IMR-90 (cell line): ENCODE data around the gene S1PR2. TPM values are rescaled to one million over a fixed set of nuclear protein-coding genes. Genes with fewer than 3 reads are reported as not detected.

Source experiments
- ATAC-seq: fragments of 200-7000 bp; cut with Tn5 transposase; 2 replicates; pipeline ENCODE4 v1.9.1; 2020; ENCODE audit warnings: low read depth, mild to moderate bottlenecking, moderate library complexity
- BruUV-seq: library from RNA; stranded (reverse); fragments of 400-500 nt; replicated peaks from 2 replicates; lab custom pipeline; 2021; lab: Mats Ljungman, UMichigan
- CTCF ChIA-PET: fragments of 300-600 bp; formaldehyde crosslinking; extraction: SDS; loops from one replicate; lab custom pipeline; 2021; ENCODE audit warnings: antibody characterized with exemption; lab: Yijun Ruan, JAX
- POLR2A ChIA-PET: fragments of 300-600 bp; sonication (Branson Sonifier 250); formaldehyde crosslinking; loops from one replicate; lab custom pipeline; 2022; ENCODE audit warnings: antibody characterized with exemption; ENCODE audit not compliant: unreplicated experiment; lab: Charles Lee
- DNase-seq: peaks from one replicate; pipeline ENCODE4 v3.0.0; 2013
- H2AFZ ChIP-seq: replicated peaks from 2 replicates; pipeline ENCODE3; 2013; ENCODE audit warnings: low read length, mild to moderate bottlenecking; ENCODE audit not compliant: poor library complexity
- H2AK5ac ChIP-seq: 2 replicates; pipeline ENCODE4 v1.6.1; 2013; ENCODE audit warnings: low read depth, low read length, inconsistent platforms
- H2AK9ac ChIP-seq: replicated peaks from 2 replicates; pipeline ENCODE3; 2013; ENCODE audit warnings: mild to moderate bottlenecking, low read depth, low read length, moderate library complexity; ENCODE audit not compliant: poor library complexity
- H2BK120ac ChIP-seq: 2 replicates; pipeline ENCODE4 v1.6.1; 2013; ENCODE audit warnings: low read depth, low read length, inconsistent platforms
- H2BK15ac ChIP-seq: 3 replicates; pipeline ENCODE4 v1.6.1; 2013; ENCODE audit warnings: low read depth, low read length, inconsistent platforms
- H2BK20ac ChIP-seq: 2 replicates; pipeline ENCODE4 v1.6.1; 2013; ENCODE audit warnings: low read depth, mild to moderate bottlenecking, inconsistent platforms, low read length, moderate library complexity
- H2BK5ac ChIP-seq: 2 replicates; pipeline ENCODE4 v1.6.1; 2013; ENCODE audit warnings: mild to moderate bottlenecking, low read depth, low read length, inconsistent platforms; ENCODE audit not compliant: poor library complexity, severe bottlenecking
- H3K14ac ChIP-seq: replicated peaks from 2 replicates; pipeline ENCODE4 v1.6.1; 2013; ENCODE audit warnings: low read depth, low read length, inconsistent platforms
- H3K18ac ChIP-seq: 2 replicates; pipeline ENCODE4 v1.6.1; 2013; ENCODE audit warnings: low read depth, low read length, control low read depth
- H3K23ac ChIP-seq: 2 replicates; pipeline ENCODE4 v1.6.1; 2013; ENCODE audit warnings: low read depth, low read length, inconsistent platforms
- H3K27ac ChIP-seq: 2 replicates; pipeline ENCODE4 v1.5.1; 2013; ENCODE audit warnings: mild to moderate bottlenecking, control low read depth, low read length; ENCODE audit not compliant: insufficient read depth
- H3K27me3 ChIP-seq: 2 replicates; pipeline ENCODE4 v1.6.1; 2013; ENCODE audit warnings: low read length; ENCODE audit not compliant: control insufficient read depth, insufficient read depth
- H3K36me3 ChIP-seq: 2 replicates; pipeline ENCODE4 v1.6.1; 2013; ENCODE audit warnings: low read length, mixed read lengths; ENCODE audit not compliant: control insufficient read depth, insufficient read depth
- H3K4ac ChIP-seq: 2 replicates; pipeline ENCODE4 v1.6.1; 2013; ENCODE audit warnings: low read depth, low read length, inconsistent platforms
- H3K4me1 ChIP-seq: 2 replicates; pipeline ENCODE4 v1.6.1; 2013; ENCODE audit warnings: low read length, mixed read lengths; ENCODE audit not compliant: control insufficient read depth, insufficient read depth
- H3K4me2 ChIP-seq: 2 replicates; pipeline ENCODE4 v1.6.1; 2013; ENCODE audit warnings: low read depth, mild to moderate bottlenecking, control low read depth, low read length, moderate library complexity
- H3K4me3 ChIP-seq: 2 replicates; pipeline ENCODE4 v1.5.1; 2013; ENCODE audit warnings: low read depth, mild to moderate bottlenecking, control low read depth, low read length, moderate library complexity; ENCODE audit not compliant: insufficient read depth
- H3K56ac ChIP-seq: 2 replicates; pipeline ENCODE4 v1.6.1; 2013; ENCODE audit warnings: low read length, inconsistent platforms; ENCODE audit not compliant: insufficient read depth; ENCODE audit errors: extremely low read depth
- H3K79me1 ChIP-seq, 2 experiments: 2 replicates each; pipeline ENCODE4 v1.6.1; 2013; ENCODE audit warnings: low read length in 2 of 2, inconsistent platforms in 1 of 2, low read depth in 1 of 2
- H3K9ac ChIP-seq: 2 replicates; pipeline ENCODE4 v1.6.1; 2013; ENCODE audit warnings: low read depth, low read length, control low read depth
- H3K9me1 ChIP-seq: 2 replicates; pipeline ENCODE4 v1.6.1; 2013; ENCODE audit warnings: low read length, inconsistent platforms; ENCODE audit not compliant: insufficient read depth
- H3K9me3 ChIP-seq: 2 replicates; pipeline ENCODE4 v1.6.1; 2013; ENCODE audit warnings: low read length; ENCODE audit not compliant: control insufficient read depth, insufficient read depth
- H4K20me1 ChIP-seq: 2 replicates; pipeline ENCODE4 v1.6.1; 2013; ENCODE audit warnings: low read length, inconsistent platforms; ENCODE audit not compliant: insufficient read depth
- H4K5ac ChIP-seq: 2 replicates; pipeline ENCODE4 v1.6.1; 2013; ENCODE audit warnings: mild to moderate bottlenecking, low read depth, low read length, control low read depth
- H4K8ac ChIP-seq, 2 experiments: 2 replicates each; pipeline ENCODE4 v1.6.1; 2013; ENCODE audit warnings: low read depth in 2 of 2, low read length in 2 of 2, control low read depth in 1 of 2, inconsistent platforms in 1 of 2
- H4K91ac ChIP-seq: 2 replicates; pipeline ENCODE4 v1.6.1; 2013; ENCODE audit warnings: low read depth, low read length, inconsistent platforms; ENCODE audit not compliant: insufficient read depth
- BHLHE40 ChIP-seq: fragments of 150-350 bp; IDR thresholded peaks from 2 replicates; pipeline ENCODE4 v1.6.1; 2016; ENCODE audit warnings: mild to moderate bottlenecking, low read depth, low read length
- CEBPB ChIP-seq: IDR thresholded peaks from 2 replicates; pipeline ENCODE4 v1.6.1; 2012; ENCODE audit warnings: low read depth, low read length, improper control_type of control experiment
- CHD1 ChIP-seq: IDR thresholded peaks from 2 replicates; pipeline ENCODE4 v1.6.1; 2012; ENCODE audit warnings: low read depth, low read length, improper control_type of control experiment
- ELK1 ChIP-seq: fragments of 150-350 bp; IDR thresholded peaks from 2 replicates; pipeline ENCODE4 v1.6.1; 2016; ENCODE audit warnings: low read depth, mild to moderate bottlenecking, low read length, moderate library complexity, borderline replicate concordance
- FOS ChIP-seq: fragments of 150-350 bp; IDR thresholded peaks from 2 replicates; pipeline ENCODE4 v1.6.1; 2016; ENCODE audit warnings: low read depth, low read length
- MAFK ChIP-seq: IDR thresholded peaks from 2 replicates; pipeline ENCODE4 v1.6.1; 2012; ENCODE audit warnings: low read depth, low read length, improper control_type of control experiment
- MXI1 ChIP-seq: IDR thresholded peaks from 2 replicates; pipeline ENCODE4 v1.6.1; 2012; ENCODE audit warnings: low read depth, mild to moderate bottlenecking, low read length, moderate library complexity, borderline replicate concordance
- POLR2A ChIP-seq: IDR thresholded peaks from 2 replicates; pipeline ENCODE4 v1.6.1; 2012; ENCODE audit warnings: mild to moderate bottlenecking, low read depth, low read length
- RAD21 ChIP-seq: IDR thresholded peaks from 2 replicates; pipeline ENCODE4 v1.6.1; 2012; ENCODE audit warnings: low read length, improper control_type of control experiment
- RCOR1 ChIP-seq: IDR thresholded peaks from 2 replicates; pipeline ENCODE4 v1.6.1; 2012; ENCODE audit warnings: mild to moderate bottlenecking, low read length, improper control_type of control experiment; ENCODE audit not compliant: insufficient replicate concordance
- RFX5 ChIP-seq: IDR thresholded peaks from 2 replicates; pipeline ENCODE4 v1.8.0; 2012; ENCODE audit warnings: low read depth, mild to moderate bottlenecking, low read length, moderate library complexity
- SMC3 ChIP-seq: fragments of 150-350 bp; IDR thresholded peaks from 2 replicates; pipeline ENCODE4 v1.6.1; 2016; ENCODE audit warnings: low read depth, mild to moderate bottlenecking, antibody characterized with exemption, low read length, moderate library complexity
- WGBS, 2 experiments: methylation state at CpG; one replicate each; pipeline versions ENCODE4 v1.1.5 to v1.1.7; 2013; ENCODE audit warnings: missing lambda C conversion rate in 2 of 2; ENCODE audit not compliant: insufficient read length in 1 of 2; ENCODE audit errors: extremely low coverage in 2 of 2; 5-methylcytosine and 5-hydroxymethylcytosine counted together
- dilution Hi-C: fragments of 300-500 bp; cut with HindIII; formaldehyde crosslinking; loops from one replicate; pipeline ENCODE4 v1.14.3; 2018; ENCODE audit warnings: low sequenced_read_pairs; ENCODE audit not compliant: unreplicated experiment
- in situ Hi-C: fragments of 300-500 bp; cut with MboI; formaldehyde crosslinking; loops from 3 replicates; pipeline ENCODE4 v1.14.3; 2019; ENCODE audit warnings: low sequenced_read_pairs, inconsistent platforms, mixed read lengths
- intact Hi-C: fragments of 100-400 bp; cut with micrococcal nuclease; formaldehyde crosslinking; loops from 2 replicates; pipeline ENCODE4 v1.10.0; 2022
- polyA plus RNA-seq, 3 experiments: library from polyadenylated mRNA; depleted of rRNA; stranded (reverse); fragments of >200 nt; gene quantifications; 2 replicates each; pipeline ENCODE4 v1.2.3, GENCODE V29; 2012; ENCODE audit warnings: low replicate concordance in 1 of 3
- total RNA-seq: library from RNA; depleted of rRNA; stranded (reverse); fragments of >200 nt; gene quantifications from 2 replicates; pipeline ENCODE4 v1.2.3, GENCODE V29; 2012
- TF ChIP-seq, protein P1 (sequence below): fragments of 150-350 bp; IDR thresholded peaks from 2 replicates; pipeline ENCODE4 v1.6.1; 2017; ENCODE audit warnings: mild to moderate bottlenecking, antibody characterized with exemption, low read length, low read depth
- TF ChIP-seq, protein P2 (sequence below): conservative IDR thresholded peaks from 2 replicates; pipeline ENCODE4 v1.5.1; 2012; ENCODE audit warnings: mild to moderate bottlenecking, low read depth, low read length, improper control_type of control experiment

S1PR2 gene
- total and polyA plus RNA-seq, 2 of the 4 experiments (the other 2 are of a cell fraction) = 14.0 to 15.0 TPM

DNA sequence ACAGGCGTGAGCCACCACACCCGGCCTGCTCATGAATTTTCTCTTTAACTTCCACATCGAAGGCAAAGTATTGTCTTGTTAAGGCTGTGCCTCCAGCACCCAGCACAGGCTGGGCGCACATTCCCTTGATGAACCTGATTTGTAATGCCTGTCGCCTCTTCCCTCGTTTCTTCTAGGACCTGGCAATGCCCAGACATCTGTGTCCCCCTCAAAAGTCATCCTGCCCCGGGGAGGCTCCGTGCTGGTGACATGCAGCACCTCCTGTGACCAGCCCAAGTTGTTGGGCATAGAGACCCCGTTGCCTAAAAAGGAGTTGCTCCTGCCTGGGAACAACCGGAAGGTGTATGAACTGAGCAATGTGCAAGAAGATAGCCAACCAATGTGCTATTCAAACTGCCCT is 43.5 kb upstream of the S1PR2 start:
- H2AK9ac ChIP-seq = no peak overlapping the region
- H4K20me1 ChIP-seq = no peaks in the 10 kb centered on the region
- no peaks in the 10 kb centered on the region for H3K36me3 ChIP-seq
- ATAC-seq = no peak
- H2AFZ ChIP-seq = no peak overlapping the region
- no peak overlapping the region for H3K4me3 ChIP-seq
- DNase-seq = no peak
- no peak overlapping the region for H3K4me2 ChIP-seq
- H3K27me3 ChIP-seq = no peaks in the 10 kb centered on the region; the same call in 1 of the 2 replicates
- H4K8ac ChIP-seq = no peak overlapping the region
- BruUV-seq = no TSS peak
- H2BK20ac ChIP-seq = no peak overlapping the region
- H2BK15ac ChIP-seq = no peak overlapping the region
- POLR2A ChIA-PET = interaction anchor here (0.6 kb wide), 1 partner anchor 17 kb away, joined by 4 read pairs; no protein-coding TSS in a partner anchor
- H3K23ac ChIP-seq = no peak overlapping the region
- no peak overlapping the region for H4K91ac ChIP-seq
- no peak overlapping the region for H3K27ac ChIP-seq
- no peak overlapping the region for H2BK5ac ChIP-seq
- H2BK120ac ChIP-seq = no peak overlapping the region
- CTCF ChIA-PET = no interaction called here
- H3K14ac ChIP-seq = no peak overlapping the region
- H3K9me3 ChIP-seq = no peaks in the 10 kb centered on the region
- intact Hi-C loops (no loop called here), dilution Hi-C loops (no loop called here), in situ Hi-C loops (no loop called here)
- no peak overlapping the region for H4K5ac ChIP-seq
- 0 out of 2 replicates have a peak, but pooled peaks cover 5% of the 10 kb centered on the region for H3K9me1 ChIP-seq
- no peak overlapping the region for H3K9ac ChIP-seq
- WGBS, 2 experiments = 90% methylated on average over 7 of the region's 10 CpGs; no CpG with 5 or more reads in 1 of the 2 experiments
- 0 out of 4 replicates have a peak, but pooled peaks cover 0 to 6% of the 10 kb centered on the region in 2 experiments for H3K79me1 ChIP-seq
- TF ChIP-seq FOS = no peak
- no peak for TF ChIP-seq RAD21
- TF ChIP-seq SMC3 = no peak
- TF ChIP-seq, protein P1, sequence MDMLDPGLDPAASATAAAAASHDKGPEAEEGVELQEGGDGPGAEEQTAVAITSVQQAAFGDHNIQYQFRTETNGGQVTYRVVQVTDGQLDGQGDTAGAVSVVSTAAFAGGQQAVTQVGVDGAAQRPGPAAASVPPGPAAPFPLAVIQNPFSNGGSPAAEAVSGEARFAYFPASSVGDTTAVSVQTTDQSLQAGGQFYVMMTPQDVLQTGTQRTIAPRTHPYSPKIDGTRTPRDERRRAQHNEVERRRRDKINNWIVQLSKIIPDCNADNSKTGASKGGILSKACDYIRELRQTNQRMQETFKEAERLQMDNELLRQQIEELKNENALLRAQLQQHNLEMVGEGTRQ = no peak
- TF ChIP-seq, protein P2, sequence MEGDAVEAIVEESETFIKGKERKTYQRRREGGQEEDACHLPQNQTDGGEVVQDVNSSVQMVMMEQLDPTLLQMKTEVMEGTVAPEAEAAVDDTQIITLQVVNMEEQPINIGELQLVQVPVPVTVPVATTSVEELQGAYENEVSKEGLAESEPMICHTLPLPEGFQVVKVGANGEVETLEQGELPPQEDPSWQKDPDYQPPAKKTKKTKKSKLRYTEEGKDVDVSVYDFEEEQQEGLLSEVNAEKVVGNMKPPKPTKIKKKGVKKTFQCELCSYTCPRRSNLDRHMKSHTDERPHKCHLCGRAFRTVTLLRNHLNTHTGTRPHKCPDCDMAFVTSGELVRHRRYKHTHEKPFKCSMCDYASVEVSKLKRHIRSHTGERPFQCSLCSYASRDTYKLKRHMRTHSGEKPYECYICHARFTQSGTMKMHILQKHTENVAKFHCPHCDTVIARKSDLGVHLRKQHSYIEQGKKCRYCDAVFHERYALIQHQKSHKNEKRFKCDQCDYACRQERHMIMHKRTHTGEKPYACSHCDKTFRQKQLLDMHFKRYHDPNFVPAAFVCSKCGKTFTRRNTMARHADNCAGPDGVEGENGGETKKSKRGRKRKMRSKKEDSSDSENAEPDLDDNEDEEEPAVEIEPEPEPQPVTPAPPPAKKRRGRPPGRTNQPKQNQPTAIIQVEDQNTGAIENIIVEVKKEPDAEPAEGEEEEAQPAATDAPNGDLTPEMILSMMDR = no peak
- no peak for TF ChIP-seq RFX5
- no peak for TF ChIP-seq ELK1
- no peak for TF ChIP-seq MAFK
- no peak for TF ChIP-seq CEBPB
- no peak for TF ChIP-seq CHD1
- no peak for TF ChIP-seq POLR2A
- TF ChIP-seq RCOR1 = no peak
- no peak for TF ChIP-seq BHLHE40
- TF ChIP-seq MXI1 = no peak
- H3K4me1 ChIP-seq = peaks cover 8% of the 10 kb centered on the region
- no peak overlapping the region for H3K18ac ChIP-seq
- no peak overlapping the region for H2AK5ac ChIP-seq
- H3K56ac ChIP-seq = no peak overlapping the region
- H3K4ac ChIP-seq = no peak overlapping the region
